HepG2 (cell line): ENCODE data around the gene MILR1. TPM values are rescaled to one million over a fixed set of nuclear protein-coding genes. Genes with fewer than 3 reads are reported as not detected.
A peak's percentile ranks its signal among the peaks of the same experiment; 100 is the strongest.

Experiments used
- CEBPZ ChIP-seq: IDR thresholded peaks from 2 replicates; pipeline ENCODE4 v1.6.1; 2012; ENCODE audit warnings: low read length, improper control_type of control experiment
- RXRA ChIP-seq: sonication (generic); formaldehyde crosslinking; IDR thresholded peaks from 2 replicates; pipeline ENCODE4 v1.5.1; 2020; ENCODE audit warnings: missing genetic modification reagents
- SMARCC2 ChIP-seq: fragments of 450-650 bp; IDR thresholded peaks from 2 replicates; pipeline ENCODE4 v1.6.1; 2017; ENCODE audit warnings: antibody characterized with exemption, mild to moderate bottlenecking
- SRSF4 ChIP-seq: fragments of 200-400 bp; formaldehyde crosslinking; IDR thresholded peaks from one replicate; pipeline ENCODE4 v1.6.1; 2018; ENCODE audit warnings: mild to moderate bottlenecking, low read depth, low read length, moderate library complexity; ENCODE audit not compliant: poor library complexity, severe bottlenecking
- TARDBP ChIP-seq: sonication (generic); formaldehyde crosslinking; IDR thresholded peaks from 2 replicates; pipeline ENCODE4 v1.8.0; 2022; ENCODE audit warnings: mild to moderate bottlenecking, missing genetic modification reagents
- TIGD3 ChIP-seq: sonication (generic); formaldehyde crosslinking; IDR thresholded peaks from 2 replicates; pipeline ENCODE4 v1.5.1; 2020; ENCODE audit warnings: mild to moderate bottlenecking, missing genetic modification reagents, borderline replicate concordance
- ZBTB37 ChIP-seq: sonication (generic); formaldehyde crosslinking; IDR thresholded peaks from 2 replicates; pipeline ENCODE4 v1.4.0; 2020; ENCODE audit warnings: mild to moderate bottlenecking, missing genetic modification reagents
- ZNF549 ChIP-seq: sonication (generic); formaldehyde crosslinking; IDR thresholded peaks from 2 replicates; pipeline ENCODE4 v1.5.0; 2020; ENCODE audit warnings: missing genetic modification reagents
- ZSCAN22 ChIP-seq: sonication (generic); formaldehyde crosslinking; IDR thresholded peaks from 2 replicates; pipeline ENCODE4 v1.4.0; 2020; ENCODE audit warnings: mild to moderate bottlenecking, missing genetic modification reagents
- polyA plus RNA-seq, 8 experiments: library from polyadenylated mRNA; depleted of rRNA in 3 of 8; stranded (reverse) in 7 of 8; unstranded in 1 of 8; fragments of >200 nt; fragmentation: Illumina TruSeq in 4 of 8; extraction: Trizol in 4 of 8; gene quantifications; 2 replicates each; pipeline versions ENCODE4 v1.2.1 to v1.2.3, GENCODE V29; 2011 to 2016; ENCODE audit warnings: low read depth in 4 of 8, missing spikeins in 1 of 8, mixed read lengths in 1 of 8; ENCODE audit not compliant: insufficient read depth in 1 of 8
- total RNA-seq, 5 experiments: library from RNA; depleted of rRNA; stranded (reverse); fragments of >200 nt; fragmentation: Illumina TruSeq; extraction: Trizol; gene quantifications; 2 replicates each; pipeline ENCODE4 v1.2.3, GENCODE V29; 2016; ENCODE audit warnings: low read depth in 1 of 5
- TF ChIP-seq, protein P1 (sequence below): IDR thresholded peaks from 2 replicates; pipeline ENCODE4 v1.4.0; 2020; ENCODE audit warnings: mild to moderate bottlenecking, missing genetic modification reagents
- TF ChIP-seq, protein P2 (sequence below): sonication (generic); formaldehyde crosslinking; IDR thresholded peaks from 2 replicates; pipeline ENCODE4 v1.4.0; 2020; ENCODE audit warnings: missing genetic modification reagents, low read depth, mild to moderate bottlenecking, borderline replicate concordance
- TF ChIP-seq, protein P3 (sequence below): sonication (generic); formaldehyde crosslinking; IDR thresholded peaks from 2 replicates; pipeline ENCODE4 v1.5.0; 2020; ENCODE audit warnings: missing genetic modification reagents, mild to moderate bottlenecking, borderline replicate concordance
- TF ChIP-seq, protein P4 (sequence below): sonication (generic); formaldehyde crosslinking; conservative IDR thresholded peaks from 2 replicates; pipeline ENCODE4 v1.4.0; 2020; ENCODE audit warnings: missing genetic modification reagents

Gene MILR1
- total and polyA plus RNA-seq, 2 of the 13 experiments (the other 11 are each of a cell fraction or from before 2014, with no cell fraction given) = 0.27 to 1.7 TPM

GRCh38 chr17:64506576-64507412, 57.9 kb downstream of the MILR1 start, which contains the start of gene CEP95 (continued):
- TF ChIP-seq, protein P1, sequence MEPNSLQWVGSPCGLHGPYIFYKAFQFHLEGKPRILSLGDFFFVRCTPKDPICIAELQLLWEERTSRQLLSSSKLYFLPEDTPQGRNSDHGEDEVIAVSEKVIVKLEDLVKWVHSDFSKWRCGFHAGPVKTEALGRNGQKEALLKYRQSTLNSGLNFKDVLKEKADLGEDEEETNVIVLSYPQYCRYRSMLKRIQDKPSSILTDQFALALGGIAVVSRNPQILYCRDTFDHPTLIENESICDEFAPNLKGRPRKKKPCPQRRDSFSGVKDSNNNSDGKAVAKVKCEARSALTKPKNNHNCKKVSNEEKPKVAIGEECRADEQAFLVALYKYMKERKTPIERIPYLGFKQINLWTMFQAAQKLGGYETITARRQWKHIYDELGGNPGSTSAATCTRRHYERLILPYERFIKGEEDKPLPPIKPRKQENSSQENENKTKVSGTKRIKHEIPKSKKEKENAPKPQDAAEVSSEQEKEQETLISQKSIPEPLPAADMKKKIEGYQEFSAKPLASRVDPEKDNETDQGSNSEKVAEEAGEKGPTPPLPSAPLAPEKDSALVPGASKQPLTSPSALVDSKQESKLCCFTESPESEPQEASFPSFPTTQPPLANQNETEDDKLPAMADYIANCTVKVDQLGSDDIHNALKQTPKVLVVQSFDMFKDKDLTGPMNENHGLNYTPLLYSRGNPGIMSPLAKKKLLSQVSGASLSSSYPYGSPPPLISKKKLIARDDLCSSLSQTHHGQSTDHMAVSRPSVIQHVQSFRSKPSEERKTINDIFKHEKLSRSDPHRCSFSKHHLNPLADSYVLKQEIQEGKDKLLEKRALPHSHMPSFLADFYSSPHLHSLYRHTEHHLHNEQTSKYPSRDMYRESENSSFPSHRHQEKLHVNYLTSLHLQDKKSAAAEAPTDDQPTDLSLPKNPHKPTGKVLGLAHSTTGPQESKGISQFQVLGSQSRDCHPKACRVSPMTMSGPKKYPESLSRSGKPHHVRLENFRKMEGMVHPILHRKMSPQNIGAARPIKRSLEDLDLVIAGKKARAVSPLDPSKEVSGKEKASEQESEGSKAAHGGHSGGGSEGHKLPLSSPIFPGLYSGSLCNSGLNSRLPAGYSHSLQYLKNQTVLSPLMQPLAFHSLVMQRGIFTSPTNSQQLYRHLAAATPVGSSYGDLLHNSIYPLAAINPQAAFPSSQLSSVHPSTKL (CRISPR knock-in tag) = peak; percentile 37; the same call in 1 of the 2 replicates
- TF ChIP-seq TARDBP (CRISPR knock-in tag) (no peak), RXRA (CRISPR knock-in tag) (peak; percentile 77), SRSF4 (peak; percentile 43), SMARCC2 (no peak), ZNF549 (0 out of 2 replicates have a peak, but pooled peaks have one; percentile 19), TIGD3 (no peak), ZBTB37 (no peak), ZSCAN22 (no peak; the same call in none of the 2 replicates), CEBPZ (no peak)
- TF ChIP-seq, protein P2, sequence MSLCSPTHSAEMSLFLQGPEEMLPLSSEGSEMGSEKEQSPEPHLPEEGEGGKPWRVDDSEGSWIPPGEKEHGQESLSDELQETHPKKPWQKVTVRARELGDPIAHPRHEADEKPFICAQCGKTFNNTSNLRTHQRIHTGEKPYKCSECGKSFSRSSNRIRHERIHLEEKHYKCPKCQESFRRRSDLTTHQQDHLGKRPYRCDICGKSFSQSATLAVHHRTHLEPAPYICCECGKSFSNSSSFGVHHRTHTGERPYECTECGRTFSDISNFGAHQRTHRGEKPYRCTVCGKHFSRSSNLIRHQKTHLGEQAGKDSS = no peak; the same call in none of the 2 replicates
- TF ChIP-seq, protein P3, sequence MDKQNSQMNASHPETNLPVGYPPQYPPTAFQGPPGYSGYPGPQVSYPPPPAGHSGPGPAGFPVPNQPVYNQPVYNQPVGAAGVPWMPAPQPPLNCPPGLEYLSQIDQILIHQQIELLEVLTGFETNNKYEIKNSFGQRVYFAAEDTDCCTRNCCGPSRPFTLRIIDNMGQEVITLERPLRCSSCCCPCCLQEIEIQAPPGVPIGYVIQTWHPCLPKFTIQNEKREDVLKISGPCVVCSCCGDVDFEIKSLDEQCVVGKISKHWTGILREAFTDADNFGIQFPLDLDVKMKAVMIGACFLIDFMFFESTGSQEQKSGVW = no peak; the same call in 1 of the 2 replicates
- TF ChIP-seq, protein P4, sequence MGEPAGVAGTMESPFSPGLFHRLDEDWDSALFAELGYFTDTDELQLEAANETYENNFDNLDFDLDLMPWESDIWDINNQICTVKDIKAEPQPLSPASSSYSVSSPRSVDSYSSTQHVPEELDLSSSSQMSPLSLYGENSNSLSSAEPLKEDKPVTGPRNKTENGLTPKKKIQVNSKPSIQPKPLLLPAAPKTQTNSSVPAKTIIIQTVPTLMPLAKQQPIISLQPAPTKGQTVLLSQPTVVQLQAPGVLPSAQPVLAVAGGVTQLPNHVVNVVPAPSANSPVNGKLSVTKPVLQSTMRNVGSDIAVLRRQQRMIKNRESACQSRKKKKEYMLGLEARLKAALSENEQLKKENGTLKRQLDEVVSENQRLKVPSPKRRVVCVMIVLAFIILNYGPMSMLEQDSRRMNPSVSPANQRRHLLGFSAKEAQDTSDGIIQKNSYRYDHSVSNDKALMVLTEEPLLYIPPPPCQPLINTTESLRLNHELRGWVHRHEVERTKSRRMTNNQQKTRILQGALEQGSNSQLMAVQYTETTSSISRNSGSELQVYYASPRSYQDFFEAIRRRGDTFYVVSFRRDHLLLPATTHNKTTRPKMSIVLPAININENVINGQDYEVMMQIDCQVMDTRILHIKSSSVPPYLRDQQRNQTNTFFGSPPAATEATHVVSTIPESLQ (CRISPR knock-in tag) = no peak
